CD4-positive, alpha-beta T cell treated with Interferon alpha-2 for 1 hour (primary cell): ENCODE results near the gene ACTMAP.
"Not testable (repeated sequence)": the region's sequence is repeated elsewhere in the genome, so short reads cannot be mapped to it uniquely, and the experiment has no call there.

Source experiments
- DNase-seq, 2 donors: peaks; one replicate each; pipeline ENCODE4 v3.0.0-alpha.2; 2020 to 2022

Gene ACTMAP

GRCh38 chr19:40742477-40742876 lies 7.8 kb downstream of the ACTMAP start:
- DNase-seq, result no peak

- DNase-seq, result no peak
Measured at GRCh38 chr19:40741527-40742390, 8.5 kb downstream of the ACTMAP start.

- DNase-seq, result no peak
Measured at GRCh38 chr19:40740747-40741146, 9.5 kb downstream of the ACTMAP start.

GRCh38 chr19:40739871-40740703 lies 10.2 kb downstream of the ACTMAP start:
- DNase-seq, result no peak

DNA sequence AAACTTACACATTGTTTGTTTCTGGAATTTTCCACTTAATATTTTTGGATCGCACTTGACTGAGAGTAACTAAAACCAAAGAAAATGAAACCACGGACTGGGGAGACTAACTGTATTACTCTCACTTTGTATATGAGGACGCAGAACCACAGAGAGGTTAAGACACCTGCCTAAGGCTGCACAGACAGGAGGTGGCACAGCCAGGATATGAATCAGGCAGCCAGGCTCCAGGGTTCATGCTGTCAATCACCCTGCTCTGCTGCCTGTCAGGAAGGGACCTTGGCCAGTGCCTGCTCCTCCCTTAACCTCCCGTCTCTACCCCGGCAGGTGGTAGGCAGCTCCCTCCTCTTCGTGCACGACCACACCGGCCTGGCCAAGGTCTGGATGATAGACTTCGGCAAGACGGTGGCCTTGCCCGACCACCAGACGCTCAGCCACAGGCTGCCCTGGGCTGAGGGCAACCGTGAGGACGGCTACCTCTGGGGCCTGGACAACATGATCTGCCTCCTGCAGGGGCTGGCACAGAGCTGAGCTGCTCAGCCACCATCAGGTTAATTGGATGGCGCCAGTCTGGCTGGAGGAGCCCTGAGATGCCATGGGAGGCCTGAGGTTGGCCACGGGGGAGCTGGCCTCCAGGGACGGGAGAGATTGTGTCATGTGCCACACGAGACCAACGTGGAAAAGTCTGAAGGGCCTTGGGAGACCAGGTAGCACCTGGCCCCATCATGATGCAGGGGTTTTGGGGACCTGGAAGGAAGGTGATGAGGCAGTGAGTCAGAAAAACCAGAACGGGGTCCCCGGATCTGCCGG lies 11.0 kb downstream of the ACTMAP start:
- DNase-seq, result no peak

- DNase-seq, result no peak
Measured at GRCh38 chr19:40737102-40737644, 13.1 kb downstream of the ACTMAP start.

DNA sequence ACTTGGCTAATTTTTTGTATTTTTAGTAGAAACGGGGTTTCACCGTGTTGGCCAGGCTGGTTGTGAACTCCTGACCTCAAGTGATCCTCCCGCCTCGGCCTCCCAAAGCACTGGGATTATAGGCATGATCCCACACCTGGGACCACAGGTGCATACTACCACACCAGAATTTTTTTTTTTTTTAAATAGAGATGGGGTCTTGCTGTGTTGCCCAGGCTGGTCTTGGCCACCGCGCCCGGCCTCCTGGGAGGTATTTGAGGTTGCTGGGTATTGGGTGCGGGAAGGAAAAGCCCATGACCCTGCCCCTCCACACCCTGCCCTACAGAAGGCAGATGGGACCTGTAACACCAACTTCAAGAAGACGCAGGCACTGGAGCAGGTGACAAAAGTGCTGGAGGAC lies 13.6 kb downstream of the ACTMAP start:
- no peak for DNase-seq

DNA sequence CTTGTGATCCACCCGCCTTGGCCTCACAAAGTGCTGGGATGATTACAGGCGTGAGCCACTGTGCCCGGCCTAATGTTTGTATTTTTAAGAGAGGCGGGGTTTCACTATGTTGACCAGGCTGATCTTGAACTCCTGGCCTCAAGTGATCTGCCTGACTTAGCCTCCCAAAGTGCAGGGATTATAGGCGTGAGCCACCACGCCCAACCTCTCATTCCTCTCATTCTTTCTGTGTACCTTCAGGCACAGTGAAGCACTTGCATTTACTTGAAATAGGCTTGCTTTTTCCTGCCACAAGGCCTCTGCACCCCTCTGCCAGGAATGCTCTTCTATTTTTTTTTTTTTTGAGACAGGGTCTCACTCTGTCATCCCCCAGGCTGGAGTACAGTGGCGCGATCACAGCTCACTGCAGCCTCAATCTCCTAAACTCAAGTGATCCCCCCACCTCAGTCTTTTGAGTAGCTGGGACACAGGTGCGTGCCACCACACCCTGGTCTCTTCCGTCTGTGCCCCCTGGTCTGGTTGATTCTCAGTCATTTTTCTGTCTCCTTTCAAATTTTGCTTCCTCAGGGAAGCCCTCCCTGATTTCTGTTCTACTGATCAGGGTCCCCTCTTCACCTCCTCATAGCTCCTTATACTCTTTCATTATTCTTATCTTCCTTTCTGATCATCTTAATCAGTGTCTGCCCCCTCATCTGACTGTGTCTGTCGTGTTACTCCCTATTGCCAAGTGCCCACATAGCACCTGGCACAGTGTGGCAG lies 15.1 kb downstream of the ACTMAP start:
- no peak for DNase-seq

DNA sequence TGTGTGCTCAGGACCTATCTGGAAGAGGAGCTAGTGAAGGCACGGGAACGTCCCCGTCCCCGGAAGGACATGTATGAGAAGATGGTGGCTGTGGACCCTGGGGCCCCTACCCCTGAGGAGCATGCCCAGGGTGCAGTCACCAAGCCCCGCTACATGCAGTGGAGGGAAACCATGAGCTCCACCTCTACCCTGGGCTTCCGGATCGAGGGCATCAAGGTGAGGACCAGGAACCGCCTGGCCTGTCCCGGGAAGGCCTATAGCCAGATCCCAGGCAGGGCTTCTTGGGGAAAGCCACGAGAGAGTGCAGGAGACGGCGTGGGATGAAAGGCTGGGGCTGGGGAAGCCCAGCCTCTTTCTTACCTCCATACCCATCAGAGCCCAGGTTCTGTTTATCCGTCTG lies 17.1 kb downstream of the ACTMAP start:
- DNase-seq, result no peak

DNA sequence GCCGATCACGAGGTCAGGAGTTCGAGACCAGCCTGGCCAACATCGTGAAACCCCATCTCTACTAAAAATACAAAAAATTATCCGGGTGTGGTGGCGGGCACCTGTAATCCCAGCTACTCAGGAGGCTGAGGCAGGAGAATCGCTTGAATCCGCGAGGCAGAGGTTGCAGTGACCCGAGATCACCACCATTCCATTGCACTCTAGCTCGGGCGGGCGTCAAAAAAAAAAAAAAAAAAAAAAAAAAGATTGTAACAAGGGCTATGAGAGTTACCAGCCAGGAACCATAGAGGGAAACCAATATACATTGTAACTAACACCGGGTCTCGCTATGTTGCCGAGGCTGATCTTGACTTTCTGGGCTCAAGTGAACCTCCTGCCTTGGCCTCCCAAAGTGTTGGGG lies 18.0 kb downstream of the ACTMAP start:
- DNase-seq, result not testable (repeated sequence)

DNA sequence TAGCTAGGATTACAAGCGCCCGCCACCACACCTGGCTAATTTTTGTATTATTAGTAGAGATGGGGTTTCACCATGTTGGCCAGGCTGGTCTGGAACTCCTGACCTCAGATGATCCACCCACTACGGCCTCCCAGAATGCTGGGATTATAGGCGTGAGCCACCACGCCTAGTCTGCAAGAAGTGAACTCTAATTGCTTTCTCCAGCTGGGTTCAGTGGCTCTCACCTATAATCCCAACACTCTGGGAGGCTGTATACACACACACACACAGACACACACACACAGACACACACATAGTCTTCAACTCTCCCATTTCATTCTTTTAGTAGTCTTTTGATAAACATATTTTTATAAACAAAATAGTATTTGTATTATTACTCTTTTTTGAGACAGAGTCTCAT lies 20.2 kb downstream of the ACTMAP start:
- DNase-seq, result not testable (repeated sequence)

DNA sequence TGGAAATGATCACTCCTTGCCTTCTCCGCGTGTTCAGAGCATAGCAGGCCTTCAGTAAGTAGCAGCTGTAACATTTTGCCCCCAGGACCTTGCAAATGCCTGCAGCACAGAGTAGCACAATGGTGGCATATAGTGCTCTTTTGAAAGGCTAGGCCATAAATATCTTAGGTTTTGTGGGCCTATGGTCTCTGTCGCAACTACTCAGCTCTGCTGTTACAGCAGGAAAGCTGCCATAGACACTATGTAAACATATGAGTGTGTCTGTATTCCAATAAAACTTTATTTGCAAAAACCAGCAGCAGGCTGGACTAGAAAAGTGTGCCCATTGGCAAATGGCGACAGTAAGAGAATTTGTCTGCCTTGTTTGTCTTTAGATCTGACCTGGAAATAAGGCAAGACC lies 24.0 kb downstream of the ACTMAP start:
- DNase-seq, result no peak

DNA sequence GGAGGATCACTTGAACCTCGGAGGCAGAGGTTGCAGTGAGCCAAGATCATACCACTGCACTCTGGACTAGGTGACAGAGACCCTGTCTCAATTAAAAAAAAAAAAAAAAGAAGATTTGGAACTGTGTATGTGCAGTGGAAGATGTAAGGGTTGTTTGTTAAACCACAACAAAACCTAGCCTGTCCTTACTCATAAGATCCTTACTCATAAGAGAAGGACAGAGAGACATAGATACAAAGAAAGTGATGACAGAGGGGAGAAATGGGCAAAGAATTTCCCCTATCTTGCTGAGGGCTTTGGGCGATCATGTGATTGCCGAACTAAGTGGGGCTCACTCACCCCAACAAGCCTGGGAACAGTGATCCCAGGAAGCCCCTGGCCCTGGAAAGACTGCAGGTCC lies 25.4 kb downstream of the ACTMAP start:
- DNase-seq, result no peak

- DNase-seq, result no peak
Measured at GRCh38 chr19:40724315-40724714, 26.0 kb downstream of the ACTMAP start.

DNA sequence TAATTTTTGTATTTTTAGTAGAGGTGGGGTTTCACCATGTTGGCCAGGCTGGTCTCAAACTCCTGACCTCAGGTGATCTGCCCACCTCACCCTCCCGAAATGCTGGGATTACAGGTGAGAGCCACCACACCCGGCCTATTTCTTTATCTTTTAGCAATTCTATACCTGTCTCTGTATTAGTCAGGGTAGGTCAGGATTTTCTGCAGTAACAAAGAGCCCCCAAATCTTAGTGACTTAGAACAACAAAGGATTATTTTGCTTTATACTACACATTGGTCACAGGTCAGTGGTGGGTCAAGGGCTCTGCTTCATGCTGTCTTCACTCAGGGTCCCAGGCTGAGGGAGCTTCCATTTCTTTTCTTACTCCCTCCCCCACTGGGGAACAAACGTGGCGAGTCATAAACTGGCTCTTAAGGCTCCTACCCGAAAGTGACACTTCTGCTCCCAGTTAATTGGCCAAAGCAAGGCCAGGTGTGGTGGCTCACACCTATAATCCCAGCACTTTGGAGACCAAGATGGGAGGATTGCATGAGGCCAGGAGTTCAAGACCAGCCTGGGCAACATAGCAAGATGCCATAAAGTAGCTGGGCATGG lies 26.5 kb downstream of the ACTMAP start:
- DNase-seq, result no peak

- DNase-seq, result no peak
Measured at GRCh38 chr19:40721936-40722661, 28.2 kb downstream of the ACTMAP start.

- DNase-seq, result no peak
Measured at GRCh38 chr19:40721140-40721486, 29.2 kb downstream of the ACTMAP start.

- no peak for DNase-seq
Measured at GRCh38 chr19:40719414-40719894, 30.8 kb downstream of the ACTMAP start.

DNA sequence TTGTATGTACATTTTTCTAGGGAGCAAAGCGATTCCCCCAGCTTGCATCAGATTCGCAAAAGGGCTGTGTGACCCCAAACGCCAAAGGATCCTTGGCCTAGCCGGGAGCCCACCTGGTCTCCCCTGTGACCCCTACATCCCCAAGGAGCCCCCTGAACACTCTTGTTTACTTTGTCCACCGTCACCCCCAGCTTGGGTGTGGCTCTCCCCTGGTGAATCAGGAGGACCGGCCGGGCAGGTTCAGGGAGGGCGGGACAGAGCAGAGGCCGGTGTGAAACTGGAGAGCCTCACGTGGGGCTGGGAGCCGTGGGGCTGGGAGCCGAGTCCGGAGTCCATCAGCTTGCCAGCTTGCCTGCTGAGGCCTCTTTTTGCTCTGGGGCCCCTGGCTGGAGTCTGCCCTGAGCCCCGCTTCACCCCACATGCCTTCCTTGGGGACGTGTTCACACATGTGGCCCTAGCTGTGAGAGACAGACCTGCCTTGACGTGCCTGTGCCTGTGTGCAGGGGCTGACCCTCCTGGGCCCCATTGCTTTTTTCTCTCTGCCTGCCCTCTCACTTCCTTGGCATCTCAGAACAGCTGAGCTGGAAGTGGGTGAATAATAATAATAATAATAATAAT lies 31.4 kb downstream of the ACTMAP start:
- peak in 1 of 2 donors; percentile 7 for DNase-seq
